Vagina (tissue), 2 donors: ENCODE data around the gene LMOD3. TPM values are rescaled to one million over a fixed set of nuclear protein-coding genes. Genes with fewer than 3 reads are reported as not detected.
A peak's percentile ranks its signal among the peaks of the same experiment; 100 is the strongest.

Source experiments
- DNase-seq, 2 donors: peaks; one replicate each; pipeline ENCODE4 v3.0.0-alpha.2; 2017; ENCODE audit errors: extremely low spot score in 2 of 2
- H3K27ac ChIP-seq: fragments of 200-600 bp; sonication (generic); one replicate; pipeline ENCODE4 v1.5.1; 2019
- H3K27me3 ChIP-seq: fragments of 200-600 bp; sonication (generic); one replicate; pipeline ENCODE4 v1.5.1; 2019
- H3K36me3 ChIP-seq, 2 donors: fragments of 200-600 bp; sonication (generic); one replicate each; pipeline ENCODE4 v1.5.1; 2017 to 2019
- H3K4me1 ChIP-seq: fragments of 200-600 bp; sonication (generic); one replicate; pipeline ENCODE4 v1.5.1; 2019
- H3K4me3 ChIP-seq, 2 donors: fragments of 200-600 bp; sonication (generic); 1 replicate in 1 of 2; 2 replicates in 1 of 2; pipeline ENCODE4 v1.5.1; 2016 to 2019
- H3K9me3 ChIP-seq: fragments of 200-600 bp; sonication (generic); one replicate; pipeline ENCODE4 v1.5.1; 2019
- POLR2A ChIP-seq, 2 donors: fragments of 450-650 bp; IDR thresholded peaks; one replicate each; pipeline ENCODE4 v1.6.1; 2017; ENCODE audit warnings: antibody characterized with exemption in 2 of 2, mild to moderate bottlenecking in 2 of 2, moderate library complexity in 2 of 2
- POLR2AphosphoS5 ChIP-seq, 2 donors: sonication (generic); formaldehyde crosslinking; IDR thresholded peaks; one replicate each; pipeline ENCODE4 v1.9.0; 2017; ENCODE audit warnings: antibody characterized with exemption in 2 of 2, mild to moderate bottlenecking in 2 of 2, low read depth in 1 of 2; ENCODE audit not compliant: insufficient read depth in 1 of 2
- intact Hi-C: fragments of 100-400 bp; cut with DNase I; formaldehyde crosslinking; loops from one replicate; pipeline ENCODE4 v1.15.1; 2023
- total RNA-seq: library from RNA; depleted of rRNA; stranded (reverse); fragments of >200 nt; gene quantifications from one replicate; pipeline ENCODE4 v1.2.3, GENCODE V29; 2016
- TF ChIP-seq, protein P1 (sequence below), 3 experiments: fragments of 450-650 bp in 2 of 3; fragments of 200-600 bp in 1 of 3; sonication (generic) in 1 of 3; IDR thresholded peaks; one replicate each; pipeline ENCODE4 v1.5.1; 2017 to 2019; ENCODE audit warnings: antibody characterized with exemption in 3 of 3, mild to moderate bottlenecking in 2 of 3, moderate library complexity in 2 of 3

Gene LMOD3
- total RNA-seq, 1 donor from 2014 or later = not detected

DNA sequence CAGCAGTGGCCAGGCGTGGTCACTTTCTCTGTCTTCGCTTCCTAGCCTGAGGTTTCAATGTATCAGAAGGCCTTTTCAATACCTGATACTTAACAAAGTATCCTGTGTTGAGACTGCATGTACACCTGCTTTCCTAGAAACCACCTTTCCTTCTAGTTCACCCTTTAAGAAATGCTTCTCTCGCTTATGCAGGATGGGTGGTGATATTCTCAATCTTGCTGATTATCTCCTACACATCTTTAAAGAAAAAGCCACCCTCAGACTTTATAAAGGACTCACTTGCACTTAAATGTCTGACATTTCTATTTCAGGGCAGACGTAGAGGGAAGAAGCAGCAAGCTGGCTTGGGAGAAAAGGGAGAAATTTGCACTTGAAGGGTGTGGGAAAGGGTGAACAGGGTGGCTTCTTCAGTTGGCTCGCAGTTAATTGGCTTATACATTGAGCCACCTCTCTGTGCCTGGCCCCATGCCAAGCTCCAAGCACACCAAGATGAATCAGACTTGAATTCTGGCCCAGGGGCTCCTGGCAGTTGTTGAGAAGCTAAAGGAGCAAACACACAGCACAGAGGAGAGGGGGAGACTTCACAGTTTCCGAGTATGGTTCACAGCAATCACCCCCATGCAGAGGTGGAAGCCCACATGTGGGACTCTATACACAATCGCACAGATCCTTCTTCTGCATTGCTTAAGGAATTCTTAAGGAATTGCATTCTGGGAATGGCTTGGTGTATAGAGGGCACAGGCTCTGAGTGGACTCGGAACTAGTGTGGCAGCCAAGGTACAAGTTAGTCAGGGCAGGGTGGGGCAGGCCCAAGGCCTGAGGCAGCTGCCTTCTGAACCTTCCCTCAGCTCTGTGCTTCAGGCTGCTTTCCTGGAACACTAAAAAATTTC, 36.3 kb downstream of the LMOD3 start:
- intact Hi-C loops = loop anchor here (5.0 kb wide), 1 partner anchor 74 kb away; the partner anchor contains the start of gene EOGT

DNA sequence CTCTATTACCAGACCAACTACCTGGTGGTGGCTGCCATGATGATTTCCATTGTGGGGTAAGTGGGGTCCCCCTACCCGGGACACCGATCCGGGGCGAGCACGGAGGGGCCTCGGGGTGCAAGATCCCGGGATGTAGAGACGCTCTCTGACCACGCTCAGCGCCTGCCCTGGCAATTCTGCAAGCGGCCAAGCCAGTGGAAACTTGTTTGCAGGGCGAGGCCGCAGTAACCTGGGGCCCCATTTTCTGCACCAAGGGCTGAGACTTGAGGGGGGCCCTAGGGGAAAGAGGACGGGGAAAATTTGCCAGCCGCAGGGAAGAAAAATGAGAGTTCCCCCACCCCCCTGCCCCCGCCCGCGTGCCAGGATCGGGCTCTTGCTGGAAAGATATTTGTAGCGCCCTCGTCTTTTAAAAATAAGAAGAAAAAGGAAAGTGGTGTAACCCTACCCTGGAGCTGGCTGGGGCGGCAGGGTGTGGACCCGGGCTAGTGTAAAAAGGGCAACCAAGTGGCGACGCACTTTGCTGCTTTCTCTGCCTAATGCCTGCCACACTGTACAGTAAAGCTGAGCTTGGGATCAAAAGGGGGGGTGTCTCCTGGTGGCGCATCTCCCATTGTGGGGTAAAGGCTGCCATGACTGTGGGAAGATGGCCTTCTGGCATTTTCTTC, 37.1 kb downstream of the LMOD3 start:
- peaks cover 68% of the 10 kb centered on the region for H3K4me1 ChIP-seq
- intact Hi-C loops = loop anchor here (5.0 kb wide), 1 partner anchor 73 kb away; the partner anchor contains the start of gene EOGT
- H3K4me3 ChIP-seq = peak overlapping the region; percentile 69 to 89
- DNase-seq = no peak
- no peaks in the 10 kb centered on the region for H3K9me3 ChIP-seq
- no peaks in the 10 kb centered on the region for H3K27me3 ChIP-seq
- TF ChIP-seq POLR2A (IDR thresholded peaks at IDR 0.05) (no peak), POLR2AphosphoS5 (IDR thresholded peaks at IDR 0.05; ENCODE audit: insufficient read depth in 1 of 2, low read depth in 1 of 2) (peak in 1 of 2 donors; percentile 75)
- H3K36me3 ChIP-seq = no peaks in the 10 kb centered on the region
- H3K27ac ChIP-seq = peak overlapping the region; percentile 88

More for the DNA sequence above, 36.3 kb downstream of the LMOD3 start:
- no peaks in the 10 kb centered on the region for H3K27me3 ChIP-seq
- no peaks in the 10 kb centered on the region for H3K9me3 ChIP-seq
- DNase-seq = peak in 1 of 2 donors; percentile 92
- peak overlapping the region; percentile 69 to 89 for H3K4me3 ChIP-seq
- H3K4me1 ChIP-seq = peaks cover 76% of the 10 kb centered on the region
- no peaks in the 10 kb centered on the region for H3K36me3 ChIP-seq
- TF ChIP-seq, protein P1, sequence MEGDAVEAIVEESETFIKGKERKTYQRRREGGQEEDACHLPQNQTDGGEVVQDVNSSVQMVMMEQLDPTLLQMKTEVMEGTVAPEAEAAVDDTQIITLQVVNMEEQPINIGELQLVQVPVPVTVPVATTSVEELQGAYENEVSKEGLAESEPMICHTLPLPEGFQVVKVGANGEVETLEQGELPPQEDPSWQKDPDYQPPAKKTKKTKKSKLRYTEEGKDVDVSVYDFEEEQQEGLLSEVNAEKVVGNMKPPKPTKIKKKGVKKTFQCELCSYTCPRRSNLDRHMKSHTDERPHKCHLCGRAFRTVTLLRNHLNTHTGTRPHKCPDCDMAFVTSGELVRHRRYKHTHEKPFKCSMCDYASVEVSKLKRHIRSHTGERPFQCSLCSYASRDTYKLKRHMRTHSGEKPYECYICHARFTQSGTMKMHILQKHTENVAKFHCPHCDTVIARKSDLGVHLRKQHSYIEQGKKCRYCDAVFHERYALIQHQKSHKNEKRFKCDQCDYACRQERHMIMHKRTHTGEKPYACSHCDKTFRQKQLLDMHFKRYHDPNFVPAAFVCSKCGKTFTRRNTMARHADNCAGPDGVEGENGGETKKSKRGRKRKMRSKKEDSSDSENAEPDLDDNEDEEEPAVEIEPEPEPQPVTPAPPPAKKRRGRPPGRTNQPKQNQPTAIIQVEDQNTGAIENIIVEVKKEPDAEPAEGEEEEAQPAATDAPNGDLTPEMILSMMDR (IDR thresholded peaks at IDR 0.05) = no peak
- TF ChIP-seq POLR2AphosphoS5 (IDR thresholded peaks at IDR 0.05; ENCODE audit: insufficient read depth in 1 of 2, low read depth in 1 of 2) (peak in 1 of 2 donors; percentile 60), POLR2A (IDR thresholded peaks at IDR 0.05) (no peak)
- H3K27ac ChIP-seq = peak overlapping the region; percentile 88

DNA sequence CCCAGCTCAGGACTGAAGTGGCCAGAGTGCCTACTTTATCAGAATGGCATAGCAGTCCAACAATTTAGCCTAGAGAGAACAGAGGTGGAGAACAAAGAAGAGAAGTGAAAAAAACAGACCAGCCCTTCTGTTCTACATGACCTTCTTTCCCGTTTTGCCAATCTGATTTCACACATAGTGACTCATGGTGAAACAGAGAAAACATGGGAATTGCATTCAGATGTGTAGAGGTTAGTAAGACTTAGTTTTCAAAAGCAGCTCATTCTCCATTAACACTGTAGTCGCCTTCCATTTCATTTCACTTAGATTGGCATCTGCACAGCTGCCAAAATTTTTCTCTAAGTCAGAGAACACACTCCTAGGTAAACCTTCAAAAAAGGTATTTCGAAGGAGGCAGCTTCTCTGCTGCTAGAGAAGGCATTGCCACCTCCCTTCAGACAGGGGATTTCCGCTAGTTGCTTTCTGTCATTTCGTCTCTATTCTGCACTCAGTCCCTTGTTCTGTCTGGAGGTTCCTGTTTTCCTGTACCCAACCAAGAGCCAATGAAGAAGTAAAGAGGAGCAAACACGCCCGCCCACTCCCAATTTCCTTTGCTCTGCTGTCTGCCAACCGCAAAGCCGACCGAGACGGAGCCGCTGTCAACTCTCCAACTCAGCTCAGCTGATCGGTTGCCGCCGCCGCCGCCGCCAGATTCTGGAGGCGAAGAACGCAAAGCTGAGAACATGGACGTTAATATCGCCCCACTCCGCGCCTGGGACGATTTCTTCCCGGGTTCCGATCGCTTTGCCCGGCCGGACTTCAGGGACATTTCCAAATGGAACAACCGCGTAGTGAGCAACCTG, 37.8 kb downstream of the LMOD3 start, which contains the start of gene ARL6IP5:
ARL6IP5 (plus strand) TSS at position 612 of the 842 bp plus-strand sequence; CDS start at position 723, 111 bp downstream.
- intact Hi-C loops = loop anchor here (5.0 kb wide), 1 partner anchor 72 kb away; the partner anchor contains the start of gene EOGT
- H3K4me3 ChIP-seq = peak within 1 kb of the TSS; percentile 69 to 89
- DNase-seq = peak in 1 of 2 donors; percentile 94
- peaks cover 62% of the 10 kb centered on the region for H3K4me1 ChIP-seq
- H3K27me3 ChIP-seq = no peaks in the 10 kb centered on the region
- H3K9me3 ChIP-seq = no peaks in the 10 kb centered on the region
- H3K36me3 ChIP-seq = no peaks in the 10 kb centered on the region
- H3K27ac ChIP-seq = peak within 1 kb of the TSS; percentile 88
- TF ChIP-seq POLR2AphosphoS5 (IDR thresholded peaks at IDR 0.05; ENCODE audit: insufficient read depth in 1 of 2, low read depth in 1 of 2) (peak; percentile 41 to 89), POLR2A (IDR thresholded peaks at IDR 0.05) (no peak)
- TF ChIP-seq, protein P1 (IDR thresholded peaks at IDR 0.05) = no peak

DNA sequence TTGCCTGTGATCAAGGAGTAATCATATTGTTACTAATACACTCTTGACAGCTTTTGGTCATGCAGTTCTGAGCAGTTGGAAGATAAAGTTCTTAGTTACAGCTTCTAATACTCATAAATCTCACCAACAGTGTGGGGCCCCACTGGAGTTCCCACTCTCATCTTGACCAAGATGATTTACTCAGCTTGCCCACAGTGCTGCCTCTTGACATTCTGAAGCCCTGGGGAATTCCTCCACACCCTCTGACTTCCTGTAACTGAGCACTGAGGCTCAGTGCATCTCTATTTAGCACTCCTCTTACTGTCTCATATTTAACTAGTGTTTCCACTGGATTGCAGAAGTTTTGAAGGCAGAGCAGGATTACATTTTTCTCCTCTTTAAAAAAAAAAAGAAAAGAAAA, 39.6 kb downstream of the LMOD3 start:
- Histone ChIP-seq H3K4me1 (peaks cover 62% of the 10 kb centered on the region), H3K36me3 (no peaks in the 10 kb centered on the region), H3K27ac (no peak overlapping the region), H3K27me3 (no peaks in the 10 kb centered on the region), H3K4me3 (no peak overlapping the region), H3K9me3 (no peaks in the 10 kb centered on the region)
- intact Hi-C loops = no loop called here
- DNase-seq = no peak
- TF ChIP-seq, protein P1 (IDR thresholded peaks at IDR 0.05) = no peak
- TF ChIP-seq POLR2A (IDR thresholded peaks at IDR 0.05) (no peak), POLR2AphosphoS5 (IDR thresholded peaks at IDR 0.05; ENCODE audit: insufficient read depth in 1 of 2, low read depth in 1 of 2) (no peak)
